T-helper 17 cell (primary cell): Measurements from ENCODE around the gene CCDC12. TPM values are rescaled to one million over a fixed set of nuclear protein-coding genes. Genes with fewer than 3 reads are reported as not detected.

Source experiments
- ATAC-seq: fragments of 150-1000 bp; cut with Tn5 transposase; 2 replicates; pipeline ENCODE4 v1.10.0; 2021; ENCODE audit warnings: mild to moderate bottlenecking, moderate library complexity
- DNase-seq, 3 donors: peaks; one replicate each; pipeline versions ENCODE4 v3.0.0 to v3.0.0-alpha.2; 2020 to 2021
- H3K9me3 ChIP-seq: one replicate; pipeline ENCODE4 v1.7.0; 2013; ENCODE audit warnings: low read length, mild to moderate bottlenecking; ENCODE audit not compliant: control insufficient read depth, poor library complexity, severe bottlenecking
- H3K27ac Mint-ChIP-seq: one replicate; pipeline ENCODE4 v1.8.0; 2022; ENCODE audit warnings: mild to moderate bottlenecking, moderate library complexity, mixed read lengths
- H3K27me3 Mint-ChIP-seq: one replicate; pipeline ENCODE4 v1.8.0; 2022; ENCODE audit warnings: mixed read lengths
- H3K36me3 Mint-ChIP-seq: one replicate; pipeline ENCODE4 v1.8.0; 2022; ENCODE audit warnings: low read depth, mixed read lengths
- H3K4me1 Mint-ChIP-seq: one replicate; pipeline ENCODE4 v1.8.0; 2022; ENCODE audit warnings: mild to moderate bottlenecking, mixed read lengths
- H3K4me3 Mint-ChIP-seq: one replicate; pipeline ENCODE4 v1.8.0; 2022; ENCODE audit warnings: mild to moderate bottlenecking, moderate library complexity, mixed read lengths
- total RNA-seq, 4 donors: library from RNA in 2 of 4; stranded (reverse) in 2 of 4; gene quantifications; one replicate each; pipeline ENCODE4 v1.2.3 and lab custom pipeline; 2022 to 2026

Gene CCDC12
- total RNA-seq, 2 donors from 2014 or later, result 67.6 to 75.8 TPM

GRCh38 chr3:46889381-46890110, 87.0 kb downstream of the CCDC12 start:
- DNase-seq (no peak), ATAC-seq (no peak)
- H3K4me1 Mint-ChIP-seq, result peaks cover 4% of the 10 kb centered on the region
- no peak overlapping the region for H3K4me3 Mint-ChIP-seq
- H3K36me3 Mint-ChIP-seq, result peaks cover 5% of the 10 kb centered on the region
- H3K27ac Mint-ChIP-seq, result no peak overlapping the region
- peaks cover 54% of the 10 kb centered on the region for H3K27me3 Mint-ChIP-seq
- no peaks in the 10 kb centered on the region for H3K9me3 ChIP-seq

DNA sequence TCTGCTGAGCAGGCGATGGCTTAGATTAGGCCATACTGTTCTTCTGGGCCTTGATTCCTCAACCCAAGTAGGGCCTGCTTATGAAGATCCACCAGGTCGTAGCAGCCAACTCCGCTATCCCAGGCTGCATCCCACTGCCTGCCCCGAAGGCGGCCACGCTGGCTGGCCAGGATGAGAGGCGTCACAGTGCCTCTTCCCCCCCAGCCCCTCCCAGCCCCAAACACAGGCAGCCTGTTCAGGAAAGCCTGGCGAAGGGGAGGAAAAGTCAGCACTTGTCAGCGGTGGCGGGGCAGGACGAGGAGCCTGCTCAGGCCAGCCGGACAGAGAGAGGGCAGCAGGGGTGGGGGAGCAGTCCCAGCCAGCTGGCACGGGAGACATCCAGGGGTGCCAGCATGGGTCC, 87.8 kb downstream of the CCDC12 start:
- DNase-seq, result no peak
- Mint-ChIP-seq H3K27ac (no peak overlapping the region), H3K4me1 (peaks cover 4% of the 10 kb centered on the region), H3K36me3 (peaks cover 5% of the 10 kb centered on the region), H3K4me3 (no peak overlapping the region), H3K27me3 (peaks cover 59% of the 10 kb centered on the region)
- no peaks in the 10 kb centered on the region for H3K9me3 ChIP-seq
- no peak for ATAC-seq

DNA sequence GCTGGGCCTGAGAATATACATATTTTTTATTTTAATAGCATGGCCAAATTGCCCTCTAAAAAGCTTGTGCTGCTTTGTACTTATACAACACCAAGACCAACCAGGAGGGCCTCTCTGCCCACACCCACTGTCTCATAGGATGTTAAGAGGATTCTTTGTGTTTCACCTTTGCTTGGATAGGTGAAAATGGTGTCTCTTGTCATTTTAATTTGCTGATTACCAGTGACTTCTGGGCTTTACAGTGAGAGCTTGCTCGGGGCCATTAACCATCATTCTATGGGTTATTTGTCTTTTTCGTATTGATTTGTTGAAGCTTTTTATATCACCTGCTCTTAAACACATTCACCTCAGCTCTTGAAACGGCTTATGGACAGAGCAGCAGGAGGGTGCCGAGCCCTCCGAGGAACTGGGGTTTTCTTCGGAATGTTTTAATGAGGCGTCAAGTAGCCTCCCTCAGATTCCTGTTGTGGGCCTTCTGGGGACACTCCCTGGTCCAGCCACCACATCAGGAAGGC, 88.5 kb downstream of the CCDC12 start:
- H3K9me3 ChIP-seq, result no peaks in the 10 kb centered on the region
- peaks cover 5% of the 10 kb centered on the region for H3K4me1 Mint-ChIP-seq
- ATAC-seq, result no peak
- H3K36me3 Mint-ChIP-seq, result peaks cover 5% of the 10 kb centered on the region
- no peak overlapping the region for H3K4me3 Mint-ChIP-seq
- peaks cover 55% of the 10 kb centered on the region for H3K27me3 Mint-ChIP-seq
- no peak overlapping the region for H3K27ac Mint-ChIP-seq
- DNase-seq, result no peak

DNA sequence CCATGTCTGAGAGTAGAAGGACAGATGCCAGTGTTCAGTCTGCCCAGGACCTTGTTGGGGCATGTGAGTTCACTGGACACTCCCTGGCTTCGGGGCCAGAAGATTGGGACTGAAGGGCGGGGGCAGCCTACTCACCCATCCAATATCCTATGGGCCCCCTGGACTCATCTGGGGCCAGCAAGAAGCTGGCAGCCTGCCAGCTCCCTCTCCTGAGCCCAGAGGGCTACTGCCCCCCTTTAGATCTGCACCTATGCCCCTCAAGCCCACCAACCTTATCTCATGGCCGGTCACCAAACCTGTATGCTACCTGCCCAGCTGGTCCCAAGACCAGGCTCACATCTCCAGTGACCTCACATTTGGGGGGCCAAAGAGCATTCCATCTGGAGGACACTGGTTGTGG, 90.9 kb downstream of the CCDC12 start:
- ATAC-seq, result no peak
- no peak overlapping the region for H3K4me3 Mint-ChIP-seq
- peaks cover 38% of the 10 kb centered on the region for H3K27me3 Mint-ChIP-seq

GRCh38 chr3:46884929-46885328, 91.6 kb downstream of the CCDC12 start:
- H3K4me1 Mint-ChIP-seq, result peaks cover 6% of the 10 kb centered on the region

More for the DNA sequence above, 90.9 kb downstream of the CCDC12 start:
- H3K9me3 ChIP-seq, result no peaks in the 10 kb centered on the region
- Mint-ChIP-seq H3K36me3 (peaks cover under 1% of the 10 kb centered on the region), H3K4me1 (peaks cover 5% of the 10 kb centered on the region), H3K27ac (no peak overlapping the region)
- no peak for DNase-seq

GRCh38 chr3:46884427-46884826, 92.1 kb downstream of the CCDC12 start:
- H3K36me3 Mint-ChIP-seq, result peaks cover 6% of the 10 kb centered on the region
- peaks cover 6% of the 10 kb centered on the region for H3K4me1 Mint-ChIP-seq
- no peak overlapping the region for H3K27ac Mint-ChIP-seq
- H3K4me3 Mint-ChIP-seq, result no peak overlapping the region
- H3K27me3 Mint-ChIP-seq, result peaks cover 49% of the 10 kb centered on the region
- H3K9me3 ChIP-seq, result no peaks in the 10 kb centered on the region
- ATAC-seq (no peak), DNase-seq (no peak)

More at GRCh38 chr3:46884929-46885328, 91.6 kb downstream of the CCDC12 start:
- Mint-ChIP-seq H3K27ac (no peak overlapping the region), H3K4me3 (no peak overlapping the region), H3K27me3 (peaks cover 44% of the 10 kb centered on the region), H3K36me3 (peaks cover 6% of the 10 kb centered on the region)
- no peaks in the 10 kb centered on the region for H3K9me3 ChIP-seq
- DNase-seq, result no peak
- ATAC-seq, result no peak

DNA sequence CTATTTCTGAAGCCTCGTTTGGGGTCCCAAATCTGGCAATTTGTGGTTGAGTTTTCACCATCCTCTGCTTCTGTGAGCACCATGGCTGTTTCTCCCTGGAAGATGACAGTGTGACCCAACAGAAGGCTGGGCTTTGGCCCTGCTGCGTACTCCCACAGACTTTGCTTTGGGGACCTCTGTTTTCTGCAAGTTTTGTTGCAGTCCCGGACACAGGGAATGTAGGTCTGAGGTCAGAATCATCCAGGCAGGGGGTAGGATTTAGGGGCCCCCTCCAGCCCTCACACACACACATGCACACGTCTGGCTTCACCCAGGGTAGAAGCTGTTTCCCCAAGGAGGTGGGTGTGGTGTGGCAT, 92.7 kb downstream of the CCDC12 start:
- DNase-seq (no peak), ATAC-seq (no peak)
- peak overlapping the region; percentile 74 for H3K4me3 Mint-ChIP-seq
- no peaks in the 10 kb centered on the region for H3K9me3 ChIP-seq
- peaks cover 6% of the 10 kb centered on the region for H3K4me1 Mint-ChIP-seq
- peaks cover 52% of the 10 kb centered on the region for H3K27me3 Mint-ChIP-seq
- peaks cover 6% of the 10 kb centered on the region for H3K36me3 Mint-ChIP-seq
- H3K27ac Mint-ChIP-seq, result no peak overlapping the region

- H3K27ac Mint-ChIP-seq, result no peak overlapping the region
- H3K27me3 Mint-ChIP-seq, result peaks cover 50% of the 10 kb centered on the region
- H3K36me3 Mint-ChIP-seq, result peaks cover 6% of the 10 kb centered on the region
- H3K4me1 Mint-ChIP-seq, result peaks cover 6% of the 10 kb centered on the region
- no peaks in the 10 kb centered on the region for H3K9me3 ChIP-seq
- H3K4me3 Mint-ChIP-seq, result peak overlapping the region; percentile 78
- DNase-seq (no peak), ATAC-seq (peak; percentile 59)
Measured at GRCh38 chr3:46883054-46883829, 93.3 kb downstream of the CCDC12 start.

GRCh38 chr3:46882377-46883053, 94.0 kb downstream of the CCDC12 start:
- peaks cover 47% of the 10 kb centered on the region for H3K27me3 Mint-ChIP-seq
- no peaks in the 10 kb centered on the region for H3K9me3 ChIP-seq
- ATAC-seq, result peak; percentile 29
- no peak overlapping the region for H3K27ac Mint-ChIP-seq
- DNase-seq, result no peak
- peaks cover 6% of the 10 kb centered on the region for H3K4me1 Mint-ChIP-seq
- peak overlapping the region; percentile 78 for H3K4me3 Mint-ChIP-seq
- H3K36me3 Mint-ChIP-seq, result peaks cover 6% of the 10 kb centered on the region

- Mint-ChIP-seq H3K27ac (no peak overlapping the region), H3K4me1 (peaks cover 6% of the 10 kb centered on the region), H3K36me3 (peaks cover 6% of the 10 kb centered on the region), H3K4me3 (peak overlapping the region; percentile 88), H3K27me3 (peaks cover 47% of the 10 kb centered on the region)
- no peaks in the 10 kb centered on the region for H3K9me3 ChIP-seq
- DNase-seq, result no peak
- peak; percentile 37 for ATAC-seq
Measured at GRCh38 chr3:46881596-46882376, 94.8 kb downstream of the CCDC12 start.

- no peak for DNase-seq
- no peak for ATAC-seq
- no peaks in the 10 kb centered on the region for H3K9me3 ChIP-seq
- H3K4me3 Mint-ChIP-seq, result peak overlapping the region; percentile 88
- peaks cover 6% of the 10 kb centered on the region for H3K36me3 Mint-ChIP-seq
- peaks cover 6% of the 10 kb centered on the region for H3K4me1 Mint-ChIP-seq
- H3K27ac Mint-ChIP-seq, result no peak overlapping the region
- peaks cover 47% of the 10 kb centered on the region for H3K27me3 Mint-ChIP-seq
Measured at GRCh38 chr3:46880884-46881595, 95.5 kb downstream of the CCDC12 start.

DNA sequence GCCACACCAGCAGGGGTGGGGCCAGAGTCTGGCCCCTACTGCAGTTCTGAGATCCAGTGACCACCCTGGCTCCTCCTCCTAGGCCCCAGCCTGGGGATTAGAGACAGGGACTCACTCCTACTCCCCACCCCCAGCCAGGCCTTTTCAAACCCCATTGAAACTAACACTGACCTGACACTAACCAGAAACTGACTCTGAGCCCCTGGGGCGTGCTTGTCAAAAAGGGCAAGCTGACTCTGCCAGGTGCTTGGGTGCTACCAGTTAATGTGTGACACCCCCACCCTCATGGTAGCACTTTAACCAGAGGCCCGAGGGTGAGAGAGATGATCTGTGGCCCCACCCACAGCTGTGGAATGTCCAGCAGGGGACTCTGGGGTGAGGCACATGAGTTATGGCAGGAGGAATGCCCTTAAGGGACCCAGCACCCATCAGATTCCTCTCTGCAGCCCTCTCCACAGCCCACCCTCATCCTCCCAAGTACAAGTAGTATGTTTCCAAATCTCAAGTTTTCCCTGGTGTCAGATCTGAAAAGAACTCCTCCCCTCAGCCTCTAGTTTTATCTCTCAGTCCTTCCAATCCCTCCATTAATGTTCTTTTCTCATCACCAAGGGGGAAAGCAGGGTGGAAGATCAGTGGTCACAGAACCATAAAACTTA, 97.6 kb downstream of the CCDC12 start:
- Mint-ChIP-seq H3K4me1 (peaks cover 8% of the 10 kb centered on the region), H3K36me3 (peaks cover 6% of the 10 kb centered on the region), H3K27me3 (peaks cover 32% of the 10 kb centered on the region), H3K4me3 (no peak overlapping the region), H3K27ac (no peak overlapping the region)
- no peak for DNase-seq
- no peak for ATAC-seq
- H3K9me3 ChIP-seq, result no peaks in the 10 kb centered on the region
